Fibroblast of mammary gland (primary cell): Measurements from ENCODE around the gene PLN.

Experiments used
- DNase-seq: peaks from one replicate; pipeline ENCODE4 v3.0.0-alpha.2; 2010; ENCODE audit warnings: low read depth
- H3K4me3 ChIP-seq: 2 replicates; pipeline ENCODE4 v1.5.1; 2011; ENCODE audit warnings: low read depth, mild to moderate bottlenecking, low read length, moderate library complexity; ENCODE audit not compliant: control insufficient read depth
- CTCF ChIP-seq: conservative IDR thresholded peaks from 2 replicates; pipeline ENCODE4 v1.5.1; 2011; ENCODE audit warnings: low read depth, low read length, inconsistent platforms; ENCODE audit not compliant: control insufficient read depth, insufficient read depth

Gene PLN

DNA sequence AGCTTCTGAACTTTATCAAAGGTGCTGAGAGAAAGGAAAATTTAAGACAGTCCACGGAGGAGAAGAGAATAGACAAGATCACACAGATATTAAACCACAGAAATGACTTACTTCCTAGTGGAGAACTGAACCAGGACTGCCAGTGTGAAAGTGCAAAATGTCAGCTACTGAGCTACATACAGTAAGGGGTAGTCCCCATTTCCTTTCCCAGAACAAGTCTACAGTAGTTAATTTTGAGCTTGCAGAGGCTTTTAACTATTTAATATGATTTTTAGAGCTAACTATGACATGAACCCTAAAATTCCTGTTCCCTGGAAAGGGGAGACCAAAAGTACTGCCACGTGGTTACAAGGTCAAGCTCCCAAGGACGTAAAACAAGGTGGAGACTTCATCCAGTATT is 58.2 kb downstream of the PLN start:
- no peak overlapping the region for H3K4me3 ChIP-seq
- TF ChIP-seq CTCF = no peak
- no peak for DNase-seq

DNA sequence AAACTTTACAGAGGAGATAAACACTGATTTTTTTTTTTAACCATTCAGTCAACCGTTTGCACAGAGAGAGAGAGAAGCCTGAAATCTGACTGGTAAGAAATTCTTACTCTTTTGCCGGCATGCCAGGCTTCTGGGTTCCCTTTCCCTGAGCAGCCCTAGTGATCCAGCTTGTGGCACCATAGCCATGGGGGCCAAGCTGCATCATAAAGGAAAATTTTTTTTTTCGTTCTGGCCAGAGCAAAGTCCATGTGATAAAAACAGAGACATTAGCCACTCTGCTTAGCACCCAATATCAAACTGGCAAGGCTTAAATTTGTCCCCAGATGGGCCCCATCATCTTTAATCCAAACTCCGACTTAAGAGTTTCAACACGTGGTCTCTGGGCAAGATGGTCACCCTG is 58.8 kb downstream of the PLN start:
- no peak overlapping the region for H3K4me3 ChIP-seq
- no peak for TF ChIP-seq CTCF
- DNase-seq = no peak
